HepG2 (cell line): ENCODE results near the gene ZKSCAN3. TPM values are rescaled to one million over a fixed set of nuclear protein-coding genes. Genes with fewer than 3 reads are reported as not detected.

Experiments used
- ATAC-seq: fragments of 200-7000 bp; cut with Tn5 transposase; 3 replicates; pipeline ENCODE4 v1.9.1; 2020; ENCODE audit warnings: mild to moderate bottlenecking, moderate library complexity
- BruUV-seq: library from RNA; stranded (reverse); fragments of 400-500 nt; replicated peaks from 2 replicates; lab custom pipeline; 2021; lab: Mats Ljungman, UMichigan
- CTCF ChIA-PET: fragments of 300-600 bp; formaldehyde crosslinking; extraction: SDS; loops from one replicate; lab custom pipeline; 2021; ENCODE audit warnings: low total read pairs, inconsistent platforms, low intra/inter-chr PET ratio; lab: Yijun Ruan, JAX
- POLR2A ChIA-PET: fragments of 350-600 bp; sonication (Branson Sonifier 250); formaldehyde crosslinking; loops from one replicate; lab custom pipeline; 2020; ENCODE audit warnings: antibody characterized with exemption, inconsistent platforms; lab: Yijun Ruan, JAX
- DNase-seq: peaks from one replicate; pipeline ENCODE4 v3.0.0-alpha.2; 2015; ENCODE audit warnings: low spot score
- FAIRE-seq: peaks from 3 replicates; lab custom pipeline; 2011; peaks lifted over from hg19 to GRCh38; lab: Jason Lieb, UNC
- H2AFZ ChIP-seq: one replicate; pipeline ENCODE4 v1.6.1; 2011; ENCODE audit warnings: low read length, inconsistent platforms
- H3K27ac ChIP-seq: fragments of 300-600 bp; 3 replicates; pipeline ENCODE4 v1.8.0; 2011; ENCODE audit warnings: mixed run types, mild to moderate bottlenecking, mixed read lengths, low read length, inconsistent platforms; ENCODE audit not compliant: insufficient read depth; ENCODE audit errors: extremely low read length
- H3K27me3 ChIP-seq, 2 experiments: fragments of 200-600 bp in 1 of 2; 2 replicates in 1 of 2; 3 replicates in 1 of 2; pipeline versions ENCODE4 v1.6.0 to v1.8.0; 2011; ENCODE audit warnings: low read length in 2 of 2, mild to moderate bottlenecking in 2 of 2, moderate library complexity in 2 of 2, inconsistent platforms in 1 of 2; ENCODE audit not compliant: insufficient read depth in 2 of 2, control insufficient read depth in 1 of 2
- H3K36me3 ChIP-seq, 2 experiments: fragments of 200-600 bp in 1 of 2; replicated peaks in 1 of 2; 2 replicates in 1 of 2; 3 replicates in 1 of 2; pipeline versions ENCODE4 v1.5.1 to v1.8.0; 2011; ENCODE audit warnings: low read length in 2 of 2, inconsistent platforms in 1 of 2; ENCODE audit not compliant: insufficient read depth in 2 of 2, control insufficient read depth in 1 of 2
- H3K4me1 ChIP-seq: 2 replicates; pipeline ENCODE4 v1.5.1; 2012; ENCODE audit warnings: low read length, inconsistent platforms; ENCODE audit not compliant: insufficient read depth
- H3K4me2 ChIP-seq: 2 replicates; pipeline ENCODE4 v1.6.0; 2011; ENCODE audit warnings: low read depth, low read length, inconsistent platforms
- H3K4me3 ChIP-seq, 3 experiments: fragments of 200-600 bp in 1 of 3; sonication (generic), shearing (Covaris generic) in 1 of 3; replicated peaks in 1 of 3; 2 replicates each; pipeline ENCODE4 v1.5.1; 2011 to 2016; ENCODE audit warnings: low read length in 3 of 3, inconsistent platforms in 2 of 3, low read depth in 2 of 3, mild to moderate bottlenecking in 2 of 3, control low read depth in 1 of 3, mixed read lengths in 1 of 3; ENCODE audit not compliant: insufficient read depth in 1 of 3
- H3K79me2 ChIP-seq: one replicate; pipeline ENCODE4 v1.6.1; 2011; ENCODE audit warnings: low read length, inconsistent platforms; ENCODE audit not compliant: insufficient read depth
- H3K9ac ChIP-seq: 2 replicates; pipeline ENCODE4 v1.6.0; 2011; ENCODE audit warnings: mild to moderate bottlenecking, low read depth, low read length, inconsistent platforms; ENCODE audit not compliant: insufficient read depth
- H3K9me3 ChIP-seq: 2 replicates; pipeline ENCODE4 v1.5.1; 2012; ENCODE audit warnings: mild to moderate bottlenecking, low read length
- H4K20me1 ChIP-seq: 2 replicates; pipeline ENCODE4 v1.6.0; 2011; ENCODE audit warnings: inconsistent platforms, mild to moderate bottlenecking, low read length, moderate library complexity; ENCODE audit not compliant: insufficient read depth
- CSRNP1 ChIP-seq: sonication (generic); formaldehyde crosslinking; IDR thresholded peaks from 2 replicates; pipeline ENCODE4 v1.8.1; 2023; ENCODE audit warnings: mild to moderate bottlenecking, missing genetic modification reagents
- ZNF574 ChIP-seq: sonication (generic); formaldehyde crosslinking; IDR thresholded peaks from 2 replicates; pipeline ENCODE4 v1.4.0; 2020; ENCODE audit warnings: missing genetic modification reagents
- ZNF792 ChIP-seq: IDR thresholded peaks from 2 replicates; pipeline ENCODE4 v1.6.1; 2016
- WGBS: methylation state at CpG from one replicate; pipeline ENCODE4 v1.1.6; 2017; ENCODE audit warnings: low lambda C conversion rate; 5-methylcytosine and 5-hydroxymethylcytosine counted together
- in situ Hi-C: cut with HindIII; loops from 2 replicates; pipeline ENCODE4 v1.10.0; 2017; ENCODE audit warnings: low pct_unique_long_range_greater_than_20kb; ENCODE audit not compliant: extremely low pct_ligation_motif_present
- intact Hi-C: fragments of 100-400 bp; cut with micrococcal nuclease; formaldehyde crosslinking; loops from one replicate; pipeline ENCODE4 v1.10.0; 2022; ENCODE audit not compliant: unreplicated experiment
- polyA plus RNA-seq, 8 experiments: library from polyadenylated mRNA; depleted of rRNA in 3 of 8; stranded (reverse) in 7 of 8; unstranded in 1 of 8; fragments of >200 nt; fragmentation: Illumina TruSeq in 4 of 8; extraction: Trizol in 4 of 8; gene quantifications; 2 replicates each; pipeline versions ENCODE4 v1.2.1 to v1.2.3, GENCODE V29; 2011 to 2016; ENCODE audit warnings: low read depth in 4 of 8, missing spikeins in 1 of 8, mixed read lengths in 1 of 8; ENCODE audit not compliant: insufficient read depth in 1 of 8
- total RNA-seq, 5 experiments: library from RNA; depleted of rRNA; stranded (reverse); fragments of >200 nt; fragmentation: Illumina TruSeq; extraction: Trizol; gene quantifications; 2 replicates each; pipeline ENCODE4 v1.2.3, GENCODE V29; 2016; ENCODE audit warnings: low read depth in 1 of 5

The ZKSCAN3 gene
- total and polyA plus RNA-seq, 2 of the 13 experiments (the other 11 are each of a cell fraction or from before 2014, with no cell fraction given): 3.3 to 7.4 TPM

GRCh38 chr6:28351087-28351486 is 1.3 kb downstream of the ZKSCAN3 start:
- no peaks in the 10 kb centered on the region for H3K9me3 ChIP-seq
- no peaks in the 10 kb centered on the region for H4K20me1 ChIP-seq
- H3K79me2 ChIP-seq: peaks cover 26% of the 10 kb centered on the region
- no peaks in the 10 kb centered on the region for H3K36me3 ChIP-seq
- peak overlapping the region; percentile 77 for H3K27ac ChIP-seq
- DNase-seq: peak; percentile 21
- H3K9ac ChIP-seq: peak overlapping the region; percentile 78; the same call in 1 of the 2 replicates
- peak overlapping the region in 2 of 3 experiments; percentile 85 to 98; a peak in 3 of 6 replicates for H3K4me3 ChIP-seq
- H3K4me2 ChIP-seq: peak overlapping the region; percentile 92
- ATAC-seq: no peak
- WGBS: 79% methylated on average over 2 of the region's 2 CpGs
- H3K4me1 ChIP-seq: peaks cover 29% of the 10 kb centered on the region
- intact Hi-C loops (no loop called here), in situ Hi-C loops (no loop called here)
- FAIRE-seq: no peak
- no TSS peak for BruUV-seq
- no peaks in the 10 kb centered on the region; a peak in 1 of 5 replicates for H3K27me3 ChIP-seq
- CTCF ChIA-PET: no interaction called here
- TF ChIP-seq ZNF792: no peak
- TF ChIP-seq CSRNP1 (CRISPR knock-in tag): no peak
- 0 out of 2 replicates have a peak, but pooled peaks have one; percentile 17 for TF ChIP-seq ZNF574 (CRISPR knock-in tag)
- POLR2A ChIA-PET: interaction anchor here (1.9 to 2.3 kb wide), 5 partner anchors 16 to 98 kb away, joined by 18 to 28 read pairs (median 20); partner anchors contain the start of genes PGBD1, ZKSCAN4, ZSCAN26 and ZSCAN31
- H2AFZ ChIP-seq: no peak overlapping the region
